GM18867 (cell line): ENCODE data around the gene CLMP.
A peak's percentile ranks its signal among the peaks of the same experiment; 100 is the strongest.
"Not testable (repeated sequence)": the region's sequence is repeated elsewhere in the genome, so short reads cannot be mapped to it uniquely, and the experiment has no call there.

ENCODE experiments used
- ATAC-seq: cut with Tn5 transposase; IDR thresholded peaks from one replicate; pipeline ENCODE4 v1.9.1; 2021; ENCODE audit warnings: mild to moderate bottlenecking, moderate library complexity; ENCODE audit not compliant: unreplicated experiment

Gene CLMP

GRCh38 chr11:123139206-123139605, 55.8 kb downstream of the CLMP start:
- ATAC-seq, result no peak

GRCh38 chr11:123137431-123138224, 57.4 kb downstream of the CLMP start:
- no peak for ATAC-seq

- no peak for ATAC-seq
Measured at GRCh38 chr11:123135863-123136446, 59.1 kb downstream of the CLMP start.

- no peak for ATAC-seq
Measured at GRCh38 chr11:123132881-123133280, 62.2 kb downstream of the CLMP start.

- not testable (repeated sequence) for ATAC-seq
Measured at GRCh38 chr11:123132034-123132766, 62.8 kb downstream of the CLMP start.

GRCh38 chr11:123129920-123130319, 65.1 kb downstream of the CLMP start:
- no peak for ATAC-seq

GRCh38 chr11:123125169-123125568, 69.9 kb downstream of the CLMP start:
- no peak for ATAC-seq

- ATAC-seq, result no peak
Measured at GRCh38 chr11:123122852-123123251, 72.2 kb downstream of the CLMP start.

GRCh38 chr11:123122341-123122740, 72.7 kb downstream of the CLMP start:
- ATAC-seq, result no peak

GRCh38 chr11:123116486-123116885, 78.6 kb downstream of the CLMP start:
- ATAC-seq, result no peak

GRCh38 chr11:123111465-123111864, 83.6 kb downstream of the CLMP start:
- ATAC-seq, result no peak

- ATAC-seq, result no peak
Measured at GRCh38 chr11:123110397-123110796, 84.7 kb downstream of the CLMP start.

- no peak for ATAC-seq
Measured at GRCh38 chr11:123107945-123108495, 87.0 kb downstream of the CLMP start.

- ATAC-seq, result no peak
Measured at GRCh38 chr11:123104697-123105096, 90.4 kb downstream of the CLMP start.

GRCh38 chr11:123103326-123103980, 91.6 kb downstream of the CLMP start:
- ATAC-seq, result peak; percentile 57

- no peak for ATAC-seq
Measured at GRCh38 chr11:123100379-123101085, 94.5 kb downstream of the CLMP start.

GRCh38 chr11:123098990-123099389, 96.1 kb downstream of the CLMP start:
- ATAC-seq, result no peak

GRCh38 chr11:123093739-123094138, 101.3 kb downstream of the CLMP start:
- no peak for ATAC-seq

- no peak for ATAC-seq
Measured at GRCh38 chr11:123091506-123091905, 103.5 kb downstream of the CLMP start.

- not testable (repeated sequence) for ATAC-seq
Measured at GRCh38 chr11:123090168-123090567, 104.9 kb downstream of the CLMP start.
